Stimulated activated CD4-positive, alpha-beta T cell treated with anti-CD3 and anti-CD28 coated beads, Interleukin-15, amount 100 ng/mL, for 1 hour (primary cell): ENCODE results near the gene MAP7D2.

Experiments used
- DNase-seq, 2 donors: peaks; one replicate each; pipeline ENCODE4 v3.0.0-alpha.2; 2020; ENCODE audit warnings: low read depth in 1 of 2, low spot score in 1 of 2

Gene MAP7D2

DNA sequence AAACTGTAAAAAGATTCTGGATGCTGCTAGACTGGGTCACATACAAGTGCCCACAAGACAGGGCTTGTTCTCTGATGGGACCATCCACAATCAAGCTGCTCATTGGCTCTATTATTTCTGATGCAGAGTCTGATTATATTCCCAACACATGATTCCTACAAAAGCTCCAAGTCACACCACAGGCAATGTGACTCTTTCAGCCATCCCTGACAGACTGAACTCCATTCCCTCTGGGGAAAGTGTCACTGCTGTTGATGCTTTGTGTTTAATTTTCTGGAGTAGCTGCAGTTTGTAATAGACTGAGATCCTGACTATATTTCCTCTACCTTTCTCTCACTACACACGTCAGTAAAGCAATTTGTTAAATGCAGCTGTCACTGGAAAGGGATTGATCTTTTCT, 70.5 kb downstream of the MAP7D2 start:
- no peak for DNase-seq

DNA sequence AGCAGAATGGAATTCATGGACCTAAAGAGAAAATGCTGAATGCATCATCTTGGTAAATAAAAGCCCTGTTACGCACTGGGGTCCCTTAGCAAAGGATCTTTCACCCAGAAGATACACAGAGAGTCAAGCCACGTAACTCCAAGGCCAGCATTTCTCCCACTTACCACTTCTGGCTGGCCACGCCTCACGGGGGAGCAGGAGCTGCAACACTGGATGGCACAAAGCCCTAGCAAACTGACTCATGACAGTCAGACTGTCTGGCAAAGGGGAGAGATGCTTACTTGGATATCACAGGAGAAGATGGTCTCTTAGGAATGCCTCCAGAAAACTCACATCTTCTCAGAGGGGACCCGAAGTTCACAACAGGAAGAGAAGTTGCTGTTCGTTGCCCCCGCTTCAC, 74.5 kb downstream of the MAP7D2 start:
- no peak for DNase-seq

DNA sequence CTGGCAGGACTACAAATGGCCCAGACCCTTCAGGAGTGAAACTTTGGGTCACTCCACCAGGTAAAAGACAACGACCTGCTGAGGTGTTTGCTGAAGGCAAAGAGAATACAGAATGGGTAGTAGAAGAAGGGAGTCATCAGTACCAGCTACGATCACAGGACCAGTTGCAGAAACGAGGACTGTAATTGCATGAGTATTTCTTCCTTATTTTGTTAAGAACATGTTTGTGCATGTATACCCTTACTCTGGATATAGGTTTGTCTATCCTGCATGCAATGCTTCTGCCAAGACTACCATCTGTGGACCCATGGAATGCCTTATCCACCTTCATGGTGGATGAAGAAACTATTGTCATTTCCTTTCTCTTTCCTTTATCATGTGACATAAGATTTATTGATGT, 77.7 kb downstream of the MAP7D2 start:
- no peak for DNase-seq

DNA sequence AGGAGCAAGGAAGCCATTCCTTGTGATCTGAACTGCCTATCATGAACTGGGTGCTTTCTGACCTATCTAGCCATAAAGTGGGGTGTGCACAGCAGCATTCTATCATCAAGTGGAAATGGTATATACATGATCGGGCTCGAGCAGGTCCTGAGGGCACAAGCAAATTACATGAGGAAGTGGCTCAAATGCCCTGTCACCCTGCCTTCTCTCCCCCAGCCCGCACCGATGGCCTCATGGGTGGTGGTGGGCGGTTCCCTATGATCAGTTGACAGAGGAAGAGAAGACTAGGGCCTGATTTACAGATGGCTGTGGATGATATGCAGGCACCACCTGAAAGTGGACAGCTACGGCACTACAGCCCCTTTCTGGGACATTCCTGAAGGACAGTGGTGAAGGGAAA, 79.5 kb downstream of the MAP7D2 start:
- DNase-seq, result no peak

DNA sequence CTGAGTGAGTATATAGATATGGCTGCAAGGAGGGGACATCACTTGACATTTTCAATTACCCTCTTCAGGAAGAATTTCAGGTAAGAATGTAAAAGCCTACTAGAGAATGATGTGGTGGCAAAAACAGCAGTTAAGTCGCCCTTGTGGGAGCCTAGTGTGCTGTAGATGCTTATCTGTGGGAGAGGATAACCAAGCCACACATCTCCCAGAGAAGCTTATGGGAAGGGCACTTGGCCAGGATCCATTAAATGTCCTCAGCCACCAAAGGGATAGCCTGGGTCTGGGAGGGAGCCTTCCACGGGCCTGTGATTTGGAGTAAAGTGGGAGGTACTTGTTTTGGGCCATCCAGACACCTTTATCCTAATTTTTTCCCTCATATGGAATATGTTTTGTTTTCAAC, 84.5 kb downstream of the MAP7D2 start:
- no peak for DNase-seq

DNA sequence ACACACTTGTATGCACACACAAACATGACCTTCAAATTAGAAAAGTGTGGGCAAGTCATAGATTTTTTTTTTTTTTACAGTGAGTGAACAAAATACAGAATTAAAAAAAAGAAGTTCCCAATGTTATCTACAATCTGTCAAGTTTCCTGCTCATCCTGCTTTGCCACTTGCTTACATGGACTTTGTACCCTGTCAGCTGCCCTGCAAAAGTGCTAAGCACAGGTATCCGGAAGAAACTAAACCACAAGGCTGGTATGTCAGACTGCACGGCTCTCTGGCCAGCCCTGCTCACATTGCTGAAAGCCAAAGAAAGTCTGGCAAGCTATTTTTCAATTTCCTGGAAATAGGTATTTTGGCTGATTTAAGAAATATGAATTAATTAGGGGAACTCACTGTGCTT, 87.0 kb downstream of the MAP7D2 start:
- no peak for DNase-seq

DNA sequence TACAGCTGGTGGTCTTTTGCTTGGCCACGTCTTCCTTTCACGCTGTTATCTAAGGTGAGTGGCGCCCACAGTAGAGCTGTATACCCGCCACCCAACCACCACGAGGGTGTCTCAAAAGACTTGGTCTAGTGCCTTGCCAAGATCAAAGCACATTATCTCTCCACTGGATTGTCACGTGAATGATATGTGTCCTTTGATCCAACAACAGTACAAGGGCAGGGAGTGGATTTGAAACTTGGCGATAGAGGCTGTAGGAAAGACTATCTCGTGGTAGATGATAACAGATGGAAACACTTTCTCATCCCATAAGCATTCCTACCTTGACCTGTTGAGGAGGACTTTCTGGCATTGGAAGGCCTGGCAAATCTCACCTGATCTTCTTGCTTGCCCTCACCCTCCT, 88.1 kb downstream of the MAP7D2 start:
- no peak for DNase-seq

DNA sequence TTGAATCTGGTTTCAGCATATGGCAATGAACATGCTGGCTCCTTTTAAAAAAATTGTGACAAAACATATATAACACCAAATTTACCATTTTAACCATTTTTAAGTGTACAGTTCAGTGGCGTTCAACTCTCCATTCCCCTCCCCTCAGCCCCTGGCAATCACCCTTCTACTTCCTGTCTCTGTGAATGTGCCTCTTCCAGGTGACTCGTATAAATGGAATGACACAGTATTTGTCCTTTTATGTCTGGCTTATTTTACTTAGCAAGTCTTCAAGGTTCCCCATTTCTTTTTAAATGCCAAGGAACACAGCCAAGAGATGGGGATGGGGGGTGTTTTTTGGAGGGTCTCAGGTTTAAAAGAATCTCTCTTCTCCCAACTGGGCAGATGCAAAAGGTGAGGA, 90.4 kb downstream of the MAP7D2 start:
- DNase-seq, result no peak

DNA sequence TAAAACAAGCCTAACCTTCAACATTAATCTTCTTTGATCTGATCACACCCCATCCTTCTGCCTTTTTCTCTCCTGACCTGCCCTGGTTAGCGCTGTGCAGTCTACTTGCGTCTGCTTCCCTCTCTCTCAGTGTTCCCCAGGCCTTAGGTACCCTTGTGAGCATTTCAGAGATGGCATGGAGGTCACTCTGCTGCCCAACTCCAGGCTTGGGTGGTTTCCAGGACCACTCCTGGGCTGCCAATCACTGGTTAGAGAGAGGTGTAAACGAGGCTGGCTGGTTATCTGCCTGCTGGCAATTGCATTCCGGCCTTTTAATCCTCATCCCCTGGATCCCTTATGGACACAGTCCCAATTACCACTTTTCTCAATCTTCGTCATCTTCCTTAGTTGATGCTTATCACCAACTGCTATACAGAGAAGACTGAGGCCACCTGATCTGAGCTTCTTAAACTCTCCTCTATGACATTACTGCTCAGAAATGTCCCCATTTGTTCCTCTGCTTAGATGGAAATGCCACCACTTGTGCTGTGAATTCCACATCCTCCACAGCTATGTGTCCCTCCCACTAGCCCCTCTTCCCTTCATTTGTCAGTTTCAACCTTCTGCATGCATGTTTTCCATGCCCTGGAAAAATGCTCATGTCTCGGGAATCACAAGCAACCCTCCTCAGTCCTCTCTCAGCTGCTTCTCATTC, 96.9 kb downstream of the MAP7D2 start:
- no peak for DNase-seq

DNA sequence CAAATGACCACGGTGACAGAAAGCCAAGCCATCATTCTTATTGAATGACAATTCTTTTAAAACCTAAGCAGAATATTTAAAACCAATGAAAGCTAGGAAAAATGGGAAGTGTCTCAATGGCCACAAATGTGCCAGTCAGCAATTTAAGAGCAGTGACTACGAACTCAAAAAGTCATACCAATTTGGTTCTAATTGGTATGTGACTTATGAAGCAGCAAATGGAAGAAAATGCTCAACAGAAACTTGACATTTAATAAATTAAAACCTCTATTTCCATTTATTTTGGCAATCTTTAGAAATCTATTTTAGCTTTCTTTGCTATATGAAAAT, 100.1 kb downstream of the MAP7D2 start:
- DNase-seq, result no peak

DNA sequence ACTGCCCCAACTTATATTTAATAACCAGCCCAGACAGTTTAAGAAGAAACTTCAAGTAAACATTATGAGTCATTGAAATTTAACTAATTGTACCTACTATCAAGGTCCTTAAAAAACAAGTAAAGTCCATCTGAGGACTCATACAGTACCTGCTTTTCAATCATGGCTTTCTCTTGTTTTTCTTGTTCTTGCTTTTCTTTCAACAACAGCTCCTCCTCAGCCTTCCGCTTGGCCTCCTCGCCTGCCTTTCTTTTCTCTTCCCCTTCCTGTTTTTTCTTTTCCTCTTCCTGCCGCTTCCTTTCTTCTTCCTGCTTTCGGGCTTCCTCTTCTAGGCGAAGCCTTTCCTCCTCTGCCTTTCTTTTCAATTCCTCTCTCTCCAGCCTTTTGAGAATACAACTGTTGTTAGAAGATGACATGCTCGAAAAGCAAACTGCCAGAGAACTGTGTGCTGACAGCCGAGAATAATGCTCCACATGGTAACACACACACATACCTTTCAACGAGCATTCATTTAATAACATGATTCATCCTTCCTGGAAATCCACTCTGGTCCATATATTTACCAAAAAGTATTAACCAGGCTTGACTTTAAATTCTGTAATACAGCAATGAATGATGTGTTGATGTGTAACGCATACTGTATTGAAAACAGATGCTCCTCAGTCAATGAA, 100.6 kb downstream of the MAP7D2 start:
- no peak for DNase-seq

DNA sequence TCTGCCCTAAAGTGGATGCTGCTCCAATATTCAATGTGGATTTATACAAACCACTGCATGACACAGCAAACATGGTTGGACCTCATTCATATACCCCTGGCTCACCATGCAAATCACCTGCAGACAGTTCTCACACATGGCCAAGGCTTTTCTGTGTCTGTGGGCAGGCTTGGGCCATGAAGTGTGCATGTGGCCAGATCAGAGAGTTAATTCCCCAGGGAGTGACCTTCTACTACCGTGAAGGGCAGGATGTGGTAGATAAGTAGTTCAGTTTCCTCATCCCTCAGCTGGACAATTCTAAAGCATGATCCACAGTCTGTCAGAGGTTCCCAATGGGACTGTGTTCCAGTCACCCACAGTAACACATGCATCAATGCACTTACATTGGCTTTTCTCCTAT, 101.3 kb downstream of the MAP7D2 start:
- DNase-seq, result no peak

DNA sequence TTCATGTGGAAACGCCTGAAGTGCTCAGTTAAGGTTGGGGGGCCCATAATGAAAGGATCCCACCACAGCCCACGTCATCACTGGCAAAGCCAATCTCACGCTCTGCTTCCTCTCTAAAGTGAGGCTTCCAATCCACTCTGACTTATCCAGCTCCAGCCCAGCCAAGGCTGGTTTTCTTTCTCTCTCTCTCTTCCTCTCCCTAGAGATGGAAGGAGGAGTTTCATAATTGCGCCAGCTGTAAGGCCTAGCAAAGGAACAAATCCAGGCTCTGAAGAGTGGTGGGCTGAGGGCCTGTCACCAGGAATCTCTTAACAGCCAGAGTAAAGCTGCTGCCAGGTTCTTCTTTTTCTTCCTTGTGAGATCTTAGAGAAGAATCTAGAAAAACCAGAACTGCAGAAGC, 105.1 kb downstream of the MAP7D2 start:
- no peak for DNase-seq

DNA sequence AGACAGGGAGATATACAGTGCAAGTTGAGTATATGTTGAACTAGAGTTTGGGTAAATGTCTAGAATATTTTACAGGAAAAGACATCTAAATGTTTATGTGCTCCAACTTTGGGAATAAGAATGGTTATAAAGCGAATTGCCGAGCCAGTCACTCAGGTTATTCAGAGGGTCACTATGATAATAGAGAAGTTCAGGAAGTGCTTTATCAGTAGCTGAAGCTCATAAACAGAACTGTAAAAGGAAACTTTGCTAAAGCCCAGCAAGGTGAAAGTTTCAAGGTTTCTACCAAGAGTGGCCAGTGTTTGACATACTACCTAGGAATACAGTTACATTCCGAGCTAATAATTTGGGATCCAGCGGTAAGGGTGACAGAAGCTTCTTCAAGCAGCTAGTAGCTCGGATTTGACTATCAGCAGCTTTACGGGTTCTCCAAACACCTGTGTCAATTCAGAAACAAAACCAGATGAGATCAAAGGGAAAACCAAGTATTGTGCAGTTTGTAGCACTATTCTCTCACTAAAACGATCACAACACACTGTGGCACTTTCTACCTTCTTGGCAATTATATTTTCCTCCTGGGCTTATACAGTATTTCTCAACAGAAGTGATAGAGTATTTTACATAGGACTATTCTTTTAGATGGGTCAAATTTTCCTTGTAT, 108.6 kb downstream of the MAP7D2 start:
- no peak for DNase-seq

DNA sequence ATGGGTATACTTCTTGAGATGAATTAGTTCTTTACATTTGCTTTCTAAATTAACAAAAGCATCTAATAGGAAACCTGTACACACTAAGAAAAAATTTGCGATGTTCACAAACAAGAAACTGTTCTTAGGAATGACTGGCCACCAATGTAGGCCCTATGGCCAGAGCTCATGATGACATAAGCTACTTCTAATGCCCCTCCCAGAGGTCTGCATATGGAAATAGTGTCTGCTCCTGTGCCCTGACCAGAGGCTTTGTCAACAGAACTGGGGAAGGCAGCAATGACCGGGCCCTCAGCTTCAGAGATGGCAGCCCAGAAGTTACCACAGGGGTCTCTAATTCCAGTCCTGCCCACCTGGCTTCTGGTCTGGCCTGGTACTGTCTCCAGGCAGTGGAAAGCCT, 110.8 kb downstream of the MAP7D2 start:
- DNase-seq, result no peak

DNA sequence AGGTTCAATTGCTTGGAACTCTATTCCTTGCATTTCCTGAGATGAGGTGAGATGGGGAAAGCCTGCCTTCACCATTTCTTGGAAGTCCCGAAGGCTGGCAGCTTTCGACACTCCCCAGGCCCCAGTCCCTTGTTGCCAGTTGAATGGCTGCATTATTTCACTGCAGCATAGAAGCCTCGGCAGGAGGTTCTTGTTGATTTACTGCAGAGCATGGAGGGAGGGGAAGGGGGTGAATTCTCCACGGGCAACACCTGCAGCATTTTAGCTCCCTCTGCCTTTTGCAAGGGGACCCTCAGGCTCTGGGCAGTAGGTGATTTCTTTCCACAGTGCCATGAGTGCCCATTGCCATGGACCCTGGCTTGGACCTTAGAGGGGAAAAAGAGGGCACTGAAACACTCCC, 115.1 kb downstream of the MAP7D2 start:
- DNase-seq, result no peak

DNA sequence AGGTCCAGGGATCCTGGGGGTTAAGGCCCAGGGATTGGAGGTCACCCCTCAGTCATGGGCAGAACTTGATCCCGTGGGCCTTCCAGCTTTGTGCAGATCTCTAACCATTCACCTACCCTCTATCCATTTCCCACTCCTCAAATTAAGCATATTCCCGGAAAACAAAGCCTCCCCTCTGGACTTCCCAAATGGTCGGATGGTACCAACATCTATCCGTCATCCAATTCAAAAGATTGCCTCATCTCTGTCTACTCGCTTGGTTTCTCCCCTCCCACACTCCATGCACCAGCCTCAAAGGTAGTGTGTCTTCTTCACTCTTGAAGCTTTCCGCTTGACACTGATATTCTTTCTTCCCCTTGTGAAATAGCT, 125.4 kb downstream of the MAP7D2 start:
- no peak for DNase-seq

DNA sequence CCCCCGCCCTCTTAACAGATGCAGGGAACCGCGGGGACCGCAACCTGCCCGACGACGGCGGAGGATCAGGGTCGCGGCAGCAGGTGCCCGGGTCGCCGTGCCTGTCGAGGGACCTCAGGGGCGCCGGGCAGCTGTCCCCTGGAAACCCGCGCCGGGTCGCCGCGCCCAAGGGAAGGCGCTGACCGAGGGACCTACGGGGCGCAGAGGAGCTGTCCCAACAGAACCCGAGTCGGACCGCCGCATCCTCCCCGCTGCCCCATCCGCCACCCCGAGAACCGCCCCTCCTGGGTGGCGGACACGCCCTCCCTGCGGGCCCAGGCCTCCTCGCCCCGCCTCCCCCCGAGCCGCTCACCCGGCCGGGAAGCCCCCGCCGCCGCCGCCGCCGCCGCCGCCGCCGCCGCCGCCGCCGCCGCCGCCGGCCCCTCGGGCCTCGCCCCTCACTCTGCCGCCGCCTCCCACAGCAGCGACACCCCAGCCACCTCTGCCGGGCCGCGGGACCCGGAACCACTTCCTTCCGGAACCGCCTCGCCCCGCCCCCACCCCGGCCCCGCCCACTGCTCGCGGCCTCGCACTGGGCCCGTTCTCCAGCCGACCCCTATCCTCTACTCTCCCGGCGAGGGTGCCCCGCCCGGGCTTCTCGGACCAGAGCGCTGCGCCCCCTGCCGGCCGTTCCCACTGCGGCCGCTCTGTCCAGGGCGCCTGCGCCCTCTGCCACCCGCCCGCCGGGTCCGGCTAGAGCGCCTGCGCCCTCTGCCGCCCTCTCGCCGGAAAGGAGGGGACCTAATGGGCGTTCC, 126.0 kb downstream of the MAP7D2 start, which contains the start of gene BCLAF3:
Gene BCLAF3 (minus strand): TSS at position 506 of the 794 bp plus-strand sequence. CDS start 20,797 bp downstream, outside the sequence.
- DNase-seq, result peak; percentile 74 to 80

DNA sequence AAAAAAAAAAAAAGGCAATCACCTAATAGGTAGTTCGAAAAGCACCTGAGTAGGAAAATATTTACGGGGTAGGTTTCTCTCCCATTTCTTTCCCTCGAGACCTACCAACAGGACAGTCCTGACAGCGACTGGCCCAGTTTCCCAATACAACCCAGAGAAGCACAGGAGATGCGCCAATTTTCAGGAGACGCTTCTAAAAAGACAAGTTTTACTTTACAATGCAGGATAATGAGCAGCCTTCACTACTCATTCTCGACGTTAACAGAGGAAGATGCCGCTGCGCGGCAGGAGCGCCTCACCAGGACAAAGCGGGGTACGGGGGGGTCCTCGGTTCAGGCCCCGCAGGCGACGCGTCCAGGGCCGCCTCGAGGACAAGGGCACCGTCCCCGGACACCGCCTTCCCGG, 126.6 kb downstream of the MAP7D2 start:
- DNase-seq, result peak in 1 of 2 donors; percentile 1

DNA sequence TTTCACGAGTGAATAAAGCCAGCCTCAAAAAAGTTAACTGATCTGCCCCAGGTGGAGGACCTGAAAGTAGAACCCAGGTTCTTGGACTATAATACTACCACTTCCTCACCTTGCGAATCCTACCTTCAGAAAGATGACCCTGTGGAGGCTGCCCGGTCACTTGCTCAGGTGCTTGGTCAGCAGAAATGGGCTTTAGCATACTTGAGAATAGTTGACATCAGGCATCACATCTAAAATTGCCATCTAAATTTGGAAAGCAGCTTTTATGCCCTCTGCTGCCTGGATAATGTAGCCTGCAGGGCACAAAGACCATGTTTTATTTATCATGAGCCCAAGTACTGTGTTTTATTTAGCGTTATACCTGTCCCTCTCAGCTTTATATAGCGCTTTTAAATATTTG, 128.9 kb downstream of the MAP7D2 start:
- no peak for DNase-seq

DNA sequence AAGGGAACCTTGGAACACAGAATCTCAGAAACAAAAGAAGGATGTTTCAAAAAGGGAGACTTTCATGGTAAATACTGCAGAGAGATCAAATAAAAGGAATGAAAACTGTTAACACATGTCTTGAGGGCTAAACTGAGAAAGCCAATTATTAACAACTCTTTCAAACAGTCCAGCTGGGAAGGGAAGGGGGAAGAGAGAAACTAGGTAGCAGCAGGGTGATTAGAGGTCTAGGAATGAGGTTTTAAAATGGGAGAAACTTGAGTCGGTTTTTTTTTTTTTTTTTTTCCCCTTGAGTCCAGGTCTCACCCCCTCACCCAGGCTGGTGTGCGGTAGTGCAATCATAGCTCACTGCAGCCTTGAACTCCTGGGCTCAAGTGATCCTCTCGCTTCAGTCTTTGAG, 130.2 kb downstream of the MAP7D2 start:
- DNase-seq, result no peak

DNA sequence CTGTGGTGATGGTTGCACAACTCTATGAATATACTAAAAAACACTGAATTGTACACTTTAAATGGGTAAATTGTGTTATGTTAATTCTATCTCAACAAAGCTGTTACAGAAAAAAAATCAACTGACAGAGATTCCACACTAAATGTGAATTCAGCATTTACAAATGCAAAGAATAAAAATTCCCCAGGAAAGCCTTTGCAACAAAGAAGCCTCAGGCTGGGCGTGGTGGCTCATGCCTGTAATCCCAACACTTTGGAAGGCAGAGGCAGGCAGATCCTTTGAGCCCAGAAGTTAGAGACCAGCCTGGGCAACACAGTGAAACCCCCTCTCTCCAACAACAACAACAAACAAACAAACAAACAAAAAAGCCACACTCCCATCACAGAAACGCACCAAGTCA, 134.8 kb downstream of the MAP7D2 start:
- DNase-seq, result no peak
